Smooth muscle cell (in vitro differentiated cells): ENCODE results near the gene NBEAL2. TPM values are rescaled to one million over a fixed set of nuclear protein-coding genes. Genes with fewer than 3 reads are reported as not detected.

ENCODE experiments used
- DNase-seq: peaks from one replicate; lab custom pipeline; 2025; ENCODE audit not compliant: unreplicated experiment; lab: John Stamatoyannopoulos, UW
- H2AFZ ChIP-seq: fragments of 200-600 bp; sonication (generic); 2 replicates; pipeline ENCODE4 v1.6.0; 2016; ENCODE audit warnings: antibody characterized with exemption, low read depth, mild to moderate bottlenecking
- H3F3A ChIP-seq: fragments of 200-600 bp; sonication (generic); 2 replicates; pipeline ENCODE4 v1.6.0; 2017; ENCODE audit warnings: antibody characterized with exemption, low read depth
- H3K27ac ChIP-seq: fragments of 200-600 bp; sonication (generic); 2 replicates; pipeline ENCODE4 v1.5.1; 2016; ENCODE audit warnings: low read depth, mild to moderate bottlenecking
- H3K27me3 ChIP-seq: fragments of 200-600 bp; sonication (generic); 2 replicates; pipeline ENCODE4 v1.6.1; 2016; ENCODE audit warnings: low read depth, mild to moderate bottlenecking
- H3K36me3 ChIP-seq: fragments of 200-600 bp; sonication (generic); 2 replicates; pipeline ENCODE4 v1.5.1; 2016; ENCODE audit warnings: low read depth
- H3K4me1 ChIP-seq: fragments of 200-600 bp; sonication (generic); 2 replicates; pipeline ENCODE4 v1.5.1; 2016; ENCODE audit warnings: low read depth
- H3K4me2 ChIP-seq: fragments of 200-600 bp; sonication (generic); 2 replicates; pipeline ENCODE4 v1.6.0; 2016; ENCODE audit warnings: mild to moderate bottlenecking
- H3K4me3 ChIP-seq: fragments of 200-600 bp; sonication (generic); 2 replicates; pipeline ENCODE4 v1.5.1; 2016; ENCODE audit warnings: mild to moderate bottlenecking
- H3K79me2 ChIP-seq: fragments of 200-600 bp; sonication (generic); 2 replicates; pipeline ENCODE4 v1.6.0; 2016; ENCODE audit warnings: low read depth, mild to moderate bottlenecking
- H3K9ac ChIP-seq: fragments of 200-600 bp; sonication (generic); 2 replicates; pipeline ENCODE4 v1.6.0; 2016; ENCODE audit warnings: low read depth
- H3K9me3 ChIP-seq: fragments of 200-600 bp; sonication (generic); replicated peaks from 2 replicates; pipeline ENCODE4 v1.5.1; 2016; ENCODE audit warnings: low read depth
- H4K20me1 ChIP-seq: fragments of 200-600 bp; sonication (generic); 2 replicates; pipeline ENCODE4 v1.6.0; 2016; ENCODE audit warnings: low read depth
- WGBS: methylation state at CpG from one replicate; pipeline ENCODE4 v1.1.7; 2016; ENCODE audit warnings: low lambda C conversion rate; 5-methylcytosine and 5-hydroxymethylcytosine counted together
- polyA plus RNA-seq: library from polyadenylated mRNA; unstranded; fragments of >200 nt; fragmentation: Nextera tagmentation; extraction: Ambion mirVana; gene quantifications from 2 replicates; pipeline ENCODE4 v1.2.1, GENCODE V29; 2016
- total RNA-seq: library from RNA; depleted of rRNA; stranded (reverse); fragments of >200 nt; gene quantifications from 2 replicates; pipeline ENCODE4 v1.2.3, GENCODE V29; 2014
- TF ChIP-seq, protein P1 (sequence below): fragments of 200-600 bp; sonication (generic); IDR thresholded peaks from 2 replicates; pipeline ENCODE4 v1.5.1; 2017; ENCODE audit warnings: borderline replicate concordance, mild to moderate bottlenecking, antibody characterized with exemption; ENCODE audit not compliant: insufficient read depth, poor library complexity, severe bottlenecking

Gene NBEAL2
- total and polyA plus RNA-seq, 2 experiments from 2014 or later = 4.1 to 11.9 TPM

DNA sequence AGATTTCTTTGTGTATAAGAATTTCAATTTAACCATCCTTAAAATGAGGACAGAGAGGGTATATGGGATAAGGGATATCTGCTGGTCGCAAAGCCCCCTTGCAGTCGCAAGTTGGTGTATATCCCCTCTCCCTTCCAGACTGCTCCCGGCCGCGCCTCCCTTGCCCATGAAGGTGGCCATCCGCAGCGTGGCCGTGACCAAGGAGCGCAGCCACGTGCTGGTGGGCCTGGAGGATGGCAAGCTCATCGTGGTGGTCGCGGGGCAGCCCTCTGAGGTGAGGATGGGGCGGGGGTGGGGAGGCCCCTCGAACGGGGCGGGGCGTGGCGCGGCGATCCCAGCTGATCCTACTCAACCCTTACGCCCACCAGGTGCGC, 29.4 kb downstream of the NBEAL2 start:
- Histone ChIP-seq H3K27ac (no peak overlapping the region), H2AFZ (no peak overlapping the region), H3K36me3 (no peaks in the 10 kb centered on the region), H3K79me2 (no peaks in the 10 kb centered on the region), H3K27me3 (no peaks in the 10 kb centered on the region), H3K4me3 (peak overlapping the region; percentile 47), H3K4me2 (peak overlapping the region; percentile 83), H4K20me1 (no peaks in the 10 kb centered on the region), H3K9ac (no peak overlapping the region), H3K4me1 (peaks cover 8% of the 10 kb centered on the region), H3F3A (peaks cover 15% of the 10 kb centered on the region), H3K9me3 (no peaks in the 10 kb centered on the region)
- no peak for DNase-seq
- TF ChIP-seq, protein P1, sequence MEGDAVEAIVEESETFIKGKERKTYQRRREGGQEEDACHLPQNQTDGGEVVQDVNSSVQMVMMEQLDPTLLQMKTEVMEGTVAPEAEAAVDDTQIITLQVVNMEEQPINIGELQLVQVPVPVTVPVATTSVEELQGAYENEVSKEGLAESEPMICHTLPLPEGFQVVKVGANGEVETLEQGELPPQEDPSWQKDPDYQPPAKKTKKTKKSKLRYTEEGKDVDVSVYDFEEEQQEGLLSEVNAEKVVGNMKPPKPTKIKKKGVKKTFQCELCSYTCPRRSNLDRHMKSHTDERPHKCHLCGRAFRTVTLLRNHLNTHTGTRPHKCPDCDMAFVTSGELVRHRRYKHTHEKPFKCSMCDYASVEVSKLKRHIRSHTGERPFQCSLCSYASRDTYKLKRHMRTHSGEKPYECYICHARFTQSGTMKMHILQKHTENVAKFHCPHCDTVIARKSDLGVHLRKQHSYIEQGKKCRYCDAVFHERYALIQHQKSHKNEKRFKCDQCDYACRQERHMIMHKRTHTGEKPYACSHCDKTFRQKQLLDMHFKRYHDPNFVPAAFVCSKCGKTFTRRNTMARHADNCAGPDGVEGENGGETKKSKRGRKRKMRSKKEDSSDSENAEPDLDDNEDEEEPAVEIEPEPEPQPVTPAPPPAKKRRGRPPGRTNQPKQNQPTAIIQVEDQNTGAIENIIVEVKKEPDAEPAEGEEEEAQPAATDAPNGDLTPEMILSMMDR = no peak
- 55% methylated on average over 14 of the region's 23 CpGs for WGBS

DNA sequence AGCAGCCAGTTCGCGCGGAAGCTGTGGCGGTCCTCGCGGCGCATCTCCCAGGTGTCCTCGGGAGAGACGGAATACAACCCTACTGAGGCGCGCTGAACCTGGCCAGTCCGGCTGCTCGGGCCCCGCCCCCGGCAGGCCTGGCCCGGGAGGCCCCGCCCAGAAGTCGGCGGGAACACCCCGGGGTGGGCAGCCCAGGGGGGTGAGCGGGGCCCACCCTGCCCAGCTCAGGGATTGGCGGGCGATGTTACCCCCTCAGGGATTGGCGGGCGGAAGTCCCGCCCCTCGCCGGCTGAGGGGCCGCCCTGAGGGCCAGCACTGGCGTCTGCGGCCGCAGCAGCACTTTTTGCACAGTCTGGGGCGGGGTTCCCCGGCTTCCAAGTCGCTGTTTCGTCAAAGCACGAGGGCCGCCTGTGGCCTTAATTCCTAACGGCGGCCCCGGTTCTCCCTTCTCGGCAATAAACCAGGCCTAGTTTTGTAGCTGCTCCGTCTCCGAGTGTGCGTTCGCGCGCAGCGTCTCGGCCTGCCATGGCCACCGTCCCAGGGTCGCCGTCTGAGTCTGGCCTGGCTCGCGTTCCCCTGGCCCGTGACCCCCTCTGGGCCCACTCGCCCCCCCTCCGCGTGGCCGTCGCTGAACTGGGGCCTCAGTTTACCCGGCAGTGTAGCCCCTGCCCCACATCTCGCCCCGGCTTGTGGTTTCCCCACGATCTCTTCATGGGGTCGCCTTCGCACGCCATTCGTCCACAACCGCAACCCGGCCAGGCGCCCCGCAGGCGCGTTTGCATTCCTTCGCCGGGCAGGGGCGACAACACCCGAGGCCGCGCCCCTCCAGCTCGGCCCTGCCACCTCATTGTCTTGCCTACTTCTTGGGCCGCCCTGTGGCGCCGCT, 30.0 kb downstream of the NBEAL2 start:
- peak; percentile 78 for DNase-seq
- Histone ChIP-seq H3K27ac (peak overlapping the region; percentile 88), H3K9me3 (no peaks in the 10 kb centered on the region), H3K36me3 (no peaks in the 10 kb centered on the region), H3F3A (peaks cover 15% of the 10 kb centered on the region), H3K4me3 (peak overlapping the region; percentile 47), H2AFZ (peak overlapping the region; percentile 8), H3K27me3 (no peaks in the 10 kb centered on the region), H3K4me1 (peaks cover 8% of the 10 kb centered on the region), H3K4me2 (peak overlapping the region; percentile 83), H3K79me2 (no peaks in the 10 kb centered on the region), H4K20me1 (no peaks in the 10 kb centered on the region), H3K9ac (peak overlapping the region; percentile 89)
- TF ChIP-seq, protein P1 = no peak
- WGBS = 6% methylated on average over 69 of the region's 85 CpGs

GRCh38 chr3:47010111-47010712, 30.7 kb downstream of the NBEAL2 start:
- WGBS = 80% methylated on average over 23 of the region's 23 CpGs
- peaks cover 8% of the 10 kb centered on the region for H3K4me1 ChIP-seq
- H3K4me2 ChIP-seq = peak overlapping the region; percentile 83
- peak overlapping the region; percentile 47 for H3K4me3 ChIP-seq
- H3K9ac ChIP-seq = peak overlapping the region; percentile 89
- TF ChIP-seq, protein P1 = peak; percentile 6
- H2AFZ ChIP-seq = peak overlapping the region; percentile 8
- H3K27me3 ChIP-seq = no peaks in the 10 kb centered on the region
- H3K27ac ChIP-seq = peak overlapping the region; percentile 88
- H4K20me1 ChIP-seq = peaks cover 1% of the 10 kb centered on the region
- no peaks in the 10 kb centered on the region for H3K79me2 ChIP-seq
- no peak for DNase-seq
- peaks cover 22% of the 10 kb centered on the region for H3F3A ChIP-seq
- no peaks in the 10 kb centered on the region for H3K36me3 ChIP-seq
- no peaks in the 10 kb centered on the region for H3K9me3 ChIP-seq
